ENCODE data around the gene GPR141.

The GPR141 gene

GRCh38 chr7:37683246-37684120 lies at the start of gene GPR141:
Gene GPR141, plus strand, starts transcription at chr7:37683766. Its CDS starts 56,628 bp downstream, at chr7:37740394.
- Histone ChIP-seq H3K9me3 (ENCODE audit: control insufficient read depth, insufficient read depth, low read length) (no peaks in the 10 kb centered on the region), H3K9ac (ENCODE audit: low read depth, low read length) (no peak within 1 kb of the TSS), H3K4me3 (ENCODE audit: low read depth, low read length) (no peak within 1 kb of the TSS), H3K36me3 (ENCODE audit: control insufficient read depth, insufficient read depth, low read length) (no peaks in the 10 kb centered on the region), H3K4me1 (ENCODE audit: control insufficient read depth, insufficient read depth, low read length) (peaks cover 9% of the 10 kb centered on the region), H3K27me3 (ENCODE audit: control insufficient read depth, insufficient read depth, low read length) (no peaks in the 10 kb centered on the region)

- no peaks in the 10 kb centered on the region for H3K27me3 ChIP-seq (ENCODE audit: control insufficient read depth, insufficient read depth, low read length)
- H3K36me3 ChIP-seq (ENCODE audit: control insufficient read depth, insufficient read depth, low read length), result no peaks in the 10 kb centered on the region
- H3K4me1 ChIP-seq (ENCODE audit: control insufficient read depth, insufficient read depth, low read length), result no peaks in the 10 kb centered on the region
- H3K4me3 ChIP-seq (ENCODE audit: low read depth, low read length), result no peak overlapping the region
- H3K9ac ChIP-seq (ENCODE audit: low read depth, low read length), result no peak overlapping the region
- no peaks in the 10 kb centered on the region for H3K9me3 ChIP-seq (ENCODE audit: control insufficient read depth, insufficient read depth, low read length)
Observed at GRCh38 chr7:37635346-37635745, 48.2 kb upstream of the GPR141 start.

GRCh38 chr7:37642028-37642540 lies 41.5 kb upstream of the GPR141 start:
- peaks cover 5% of the 10 kb centered on the region for H3K4me1 ChIP-seq (ENCODE audit: control insufficient read depth, insufficient read depth, low read length)
- H3K9ac ChIP-seq (ENCODE audit: low read depth, low read length), result no peak overlapping the region
- H3K27me3 ChIP-seq (ENCODE audit: control insufficient read depth, insufficient read depth, low read length), result no peaks in the 10 kb centered on the region
- H3K36me3 ChIP-seq (ENCODE audit: control insufficient read depth, insufficient read depth, low read length), result no peaks in the 10 kb centered on the region
- H3K4me3 ChIP-seq (ENCODE audit: low read depth, low read length), result no peak overlapping the region
- no peaks in the 10 kb centered on the region for H3K9me3 ChIP-seq (ENCODE audit: control insufficient read depth, insufficient read depth, low read length)

- Histone ChIP-seq H3K9ac (ENCODE audit: low read depth, low read length) (no peak overlapping the region), H3K4me1 (ENCODE audit: control insufficient read depth, insufficient read depth, low read length) (peaks cover 5% of the 10 kb centered on the region), H3K4me3 (ENCODE audit: low read depth, low read length) (no peak overlapping the region), H3K27me3 (ENCODE audit: control insufficient read depth, insufficient read depth, low read length) (no peaks in the 10 kb centered on the region), H3K36me3 (ENCODE audit: control insufficient read depth, insufficient read depth, low read length) (no peaks in the 10 kb centered on the region), H3K9me3 (ENCODE audit: control insufficient read depth, insufficient read depth, low read length) (no peaks in the 10 kb centered on the region)
Observed at GRCh38 chr7:37643876-37644275, 39.7 kb upstream of the GPR141 start.

- Histone ChIP-seq H3K4me3 (ENCODE audit: low read depth, low read length) (no peak overlapping the region), H3K9ac (ENCODE audit: low read depth, low read length) (no peak overlapping the region), H3K36me3 (ENCODE audit: control insufficient read depth, insufficient read depth, low read length) (no peaks in the 10 kb centered on the region), H3K9me3 (ENCODE audit: control insufficient read depth, insufficient read depth, low read length) (no peaks in the 10 kb centered on the region), H3K27me3 (ENCODE audit: control insufficient read depth, insufficient read depth, low read length) (no peaks in the 10 kb centered on the region), H3K4me1 (ENCODE audit: control insufficient read depth, insufficient read depth, low read length) (peaks cover 5% of the 10 kb centered on the region)
Observed at GRCh38 chr7:37645282-37646050, 38.1 kb upstream of the GPR141 start.

GRCh38 chr7:37656913-37657530 lies 26.5 kb upstream of the GPR141 start:
- H3K36me3 ChIP-seq (ENCODE audit: control insufficient read depth, insufficient read depth, low read length), result no peaks in the 10 kb centered on the region
- H3K27me3 ChIP-seq (ENCODE audit: control insufficient read depth, insufficient read depth, low read length), result no peaks in the 10 kb centered on the region
- H3K4me3 ChIP-seq (ENCODE audit: low read depth, low read length), result no peak overlapping the region
- H3K9ac ChIP-seq (ENCODE audit: low read depth, low read length), result no peak overlapping the region
- no peaks in the 10 kb centered on the region for H3K4me1 ChIP-seq (ENCODE audit: control insufficient read depth, insufficient read depth, low read length)
- no peaks in the 10 kb centered on the region for H3K9me3 ChIP-seq (ENCODE audit: control insufficient read depth, insufficient read depth, low read length)

GRCh38 chr7:37657816-37658215 lies 25.8 kb upstream of the GPR141 start:
- H3K9me3 ChIP-seq (ENCODE audit: control insufficient read depth, insufficient read depth, low read length), result no peaks in the 10 kb centered on the region
- no peak overlapping the region for H3K4me3 ChIP-seq (ENCODE audit: low read depth, low read length)
- H3K27me3 ChIP-seq (ENCODE audit: control insufficient read depth, insufficient read depth, low read length), result no peaks in the 10 kb centered on the region
- H3K4me1 ChIP-seq (ENCODE audit: control insufficient read depth, insufficient read depth, low read length), result no peaks in the 10 kb centered on the region
- no peaks in the 10 kb centered on the region for H3K36me3 ChIP-seq (ENCODE audit: control insufficient read depth, insufficient read depth, low read length)
- no peak overlapping the region for H3K9ac ChIP-seq (ENCODE audit: low read depth, low read length)

- no peaks in the 10 kb centered on the region for H3K27me3 ChIP-seq (ENCODE audit: control insufficient read depth, insufficient read depth, low read length)
- no peaks in the 10 kb centered on the region for H3K36me3 ChIP-seq (ENCODE audit: control insufficient read depth, insufficient read depth, low read length)
- H3K4me1 ChIP-seq (ENCODE audit: control insufficient read depth, insufficient read depth, low read length), result peaks cover 7% of the 10 kb centered on the region
- no peak overlapping the region for H3K9ac ChIP-seq (ENCODE audit: low read depth, low read length)
- H3K4me3 ChIP-seq (ENCODE audit: low read depth, low read length), result no peak overlapping the region
- no peaks in the 10 kb centered on the region for H3K9me3 ChIP-seq (ENCODE audit: control insufficient read depth, insufficient read depth, low read length)
Observed at GRCh38 chr7:37659971-37660565, 23.5 kb upstream of the GPR141 start.

- no peaks in the 10 kb centered on the region for H3K27me3 ChIP-seq (ENCODE audit: control insufficient read depth, insufficient read depth, low read length)
Observed at GRCh38 chr7:37660614-37661013, 23.0 kb upstream of the GPR141 start.

GRCh38 chr7:37663693-37664092 lies 19.9 kb upstream of the GPR141 start:
- Histone ChIP-seq H3K36me3 (ENCODE audit: control insufficient read depth, insufficient read depth, low read length) (no peaks in the 10 kb centered on the region), H3K4me1 (ENCODE audit: control insufficient read depth, insufficient read depth, low read length) (peaks cover 19% of the 10 kb centered on the region), H3K9me3 (ENCODE audit: control insufficient read depth, insufficient read depth, low read length) (no peaks in the 10 kb centered on the region), H3K27me3 (ENCODE audit: control insufficient read depth, insufficient read depth, low read length) (no peaks in the 10 kb centered on the region), H3K9ac (ENCODE audit: low read depth, low read length) (no peak overlapping the region), H3K4me3 (ENCODE audit: low read depth, low read length) (no peak overlapping the region)

More at GRCh38 chr7:37660614-37661013, 23.0 kb upstream of the GPR141 start:
- Histone ChIP-seq H3K9me3 (ENCODE audit: control insufficient read depth, insufficient read depth, low read length) (no peaks in the 10 kb centered on the region), H3K4me1 (ENCODE audit: control insufficient read depth, insufficient read depth, low read length) (peaks cover 12% of the 10 kb centered on the region), H3K36me3 (ENCODE audit: control insufficient read depth, insufficient read depth, low read length) (no peaks in the 10 kb centered on the region), H3K4me3 (ENCODE audit: low read depth, low read length) (no peak overlapping the region), H3K9ac (ENCODE audit: low read depth, low read length) (no peak overlapping the region)

- Histone ChIP-seq H3K4me3 (ENCODE audit: low read depth, low read length) (no peak overlapping the region), H3K9ac (ENCODE audit: low read depth, low read length) (no peak overlapping the region), H3K4me1 (ENCODE audit: control insufficient read depth, insufficient read depth, low read length) (peaks cover 19% of the 10 kb centered on the region), H3K36me3 (ENCODE audit: control insufficient read depth, insufficient read depth, low read length) (no peaks in the 10 kb centered on the region), H3K9me3 (ENCODE audit: control insufficient read depth, insufficient read depth, low read length) (no peaks in the 10 kb centered on the region), H3K27me3 (ENCODE audit: control insufficient read depth, insufficient read depth, low read length) (no peaks in the 10 kb centered on the region)
Observed at GRCh38 chr7:37665352-37666022, 18.1 kb upstream of the GPR141 start.
